WTC11 (cell line): ENCODE measurements around the gene FZR1.

Experiments used
- ESRRA ChIP-seq: sonication (generic); formaldehyde crosslinking; IDR thresholded peaks from 2 replicates; pipeline ENCODE4 v1.8.1; 2022; ENCODE audit warnings: mild to moderate bottlenecking, missing genetic modification reagents, borderline replicate concordance
- FOXJ3 ChIP-seq: sonication (generic); formaldehyde crosslinking; IDR thresholded peaks from 2 replicates; pipeline ENCODE4 v1.9.0; 2021; ENCODE audit warnings: missing genetic modification reagents, mild to moderate bottlenecking, borderline replicate concordance
- NR2C2 ChIP-seq: sonication (generic); formaldehyde crosslinking; IDR thresholded peaks from 2 replicates; pipeline ENCODE4 v1.8.0; 2022; ENCODE audit warnings: mild to moderate bottlenecking, missing genetic modification reagents
- TF ChIP-seq, protein P1 (sequence below): fragments of 200-600 bp; IDR thresholded peaks from 2 replicates; pipeline ENCODE4 v1.8.0; 2022; ENCODE audit warnings: antibody characterized with exemption
- TF ChIP-seq, protein P2 (sequence below): sonication (generic); formaldehyde crosslinking; conservative IDR thresholded peaks from 2 replicates; pipeline ENCODE4 v1.8.1; 2022; ENCODE audit warnings: mild to moderate bottlenecking, missing genetic modification reagents
- TF ChIP-seq, protein P3 (sequence below): sonication (generic); formaldehyde crosslinking; conservative IDR thresholded peaks from 2 replicates; pipeline ENCODE4 v1.8.1; 2023; ENCODE audit warnings: mild to moderate bottlenecking, low read depth, missing genetic modification reagents, moderate library complexity
- TF ChIP-seq, protein P4 (sequence below): sonication (generic); formaldehyde crosslinking; IDR thresholded peaks from 2 replicates; pipeline ENCODE4 v1.8.0; 2022; ENCODE audit warnings: mild to moderate bottlenecking, missing genetic modification reagents
- TF ChIP-seq, protein P5 (sequence below): sonication (generic); formaldehyde crosslinking; IDR thresholded peaks from 2 replicates; pipeline ENCODE4 v1.8.1; 2022; ENCODE audit warnings: mild to moderate bottlenecking, missing genetic modification reagents, moderate library complexity, borderline replicate concordance
- TF ChIP-seq, protein P6 (sequence below): sonication (generic); formaldehyde crosslinking; IDR thresholded peaks from 2 replicates; pipeline ENCODE4 v1.8.1; 2022; ENCODE audit warnings: low read depth, mild to moderate bottlenecking, moderate library complexity, missing genetic modification reagents, borderline replicate concordance

DNA sequence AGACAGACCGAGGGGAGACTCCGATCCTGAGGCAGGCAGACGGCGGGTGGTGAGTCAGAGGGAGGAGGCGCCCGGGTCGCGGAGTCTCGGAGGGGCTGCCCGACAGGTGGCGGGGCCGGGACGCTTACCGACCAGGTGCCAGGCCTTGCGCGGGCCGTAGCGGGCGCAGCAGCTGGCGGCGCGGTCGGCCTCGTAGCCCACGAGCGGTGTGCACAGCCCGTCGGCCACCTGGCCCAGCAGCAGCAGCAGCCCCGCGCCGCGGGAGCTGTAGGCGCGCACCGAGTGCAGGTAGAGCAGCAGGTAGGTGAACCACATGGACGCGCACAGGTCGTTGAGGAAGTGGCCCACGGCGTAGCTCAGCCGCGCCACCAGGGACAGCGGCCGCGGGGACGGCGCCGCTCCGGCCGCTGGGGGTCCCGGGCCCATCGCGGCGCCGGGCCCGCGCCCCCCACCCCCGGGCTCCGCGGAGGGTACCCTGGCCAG lies 50.9 kb downstream of the FZR1 start:
- TF ChIP-seq, protein P1, sequence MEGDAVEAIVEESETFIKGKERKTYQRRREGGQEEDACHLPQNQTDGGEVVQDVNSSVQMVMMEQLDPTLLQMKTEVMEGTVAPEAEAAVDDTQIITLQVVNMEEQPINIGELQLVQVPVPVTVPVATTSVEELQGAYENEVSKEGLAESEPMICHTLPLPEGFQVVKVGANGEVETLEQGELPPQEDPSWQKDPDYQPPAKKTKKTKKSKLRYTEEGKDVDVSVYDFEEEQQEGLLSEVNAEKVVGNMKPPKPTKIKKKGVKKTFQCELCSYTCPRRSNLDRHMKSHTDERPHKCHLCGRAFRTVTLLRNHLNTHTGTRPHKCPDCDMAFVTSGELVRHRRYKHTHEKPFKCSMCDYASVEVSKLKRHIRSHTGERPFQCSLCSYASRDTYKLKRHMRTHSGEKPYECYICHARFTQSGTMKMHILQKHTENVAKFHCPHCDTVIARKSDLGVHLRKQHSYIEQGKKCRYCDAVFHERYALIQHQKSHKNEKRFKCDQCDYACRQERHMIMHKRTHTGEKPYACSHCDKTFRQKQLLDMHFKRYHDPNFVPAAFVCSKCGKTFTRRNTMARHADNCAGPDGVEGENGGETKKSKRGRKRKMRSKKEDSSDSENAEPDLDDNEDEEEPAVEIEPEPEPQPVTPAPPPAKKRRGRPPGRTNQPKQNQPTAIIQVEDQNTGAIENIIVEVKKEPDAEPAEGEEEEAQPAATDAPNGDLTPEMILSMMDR: no peak
- TF ChIP-seq, protein P2, sequence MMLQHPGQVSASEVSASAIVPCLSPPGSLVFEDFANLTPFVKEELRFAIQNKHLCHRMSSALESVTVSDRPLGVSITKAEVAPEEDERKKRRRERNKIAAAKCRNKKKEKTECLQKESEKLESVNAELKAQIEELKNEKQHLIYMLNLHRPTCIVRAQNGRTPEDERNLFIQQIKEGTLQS (CRISPR knock-in tag): no peak
- TF ChIP-seq, protein P3, sequence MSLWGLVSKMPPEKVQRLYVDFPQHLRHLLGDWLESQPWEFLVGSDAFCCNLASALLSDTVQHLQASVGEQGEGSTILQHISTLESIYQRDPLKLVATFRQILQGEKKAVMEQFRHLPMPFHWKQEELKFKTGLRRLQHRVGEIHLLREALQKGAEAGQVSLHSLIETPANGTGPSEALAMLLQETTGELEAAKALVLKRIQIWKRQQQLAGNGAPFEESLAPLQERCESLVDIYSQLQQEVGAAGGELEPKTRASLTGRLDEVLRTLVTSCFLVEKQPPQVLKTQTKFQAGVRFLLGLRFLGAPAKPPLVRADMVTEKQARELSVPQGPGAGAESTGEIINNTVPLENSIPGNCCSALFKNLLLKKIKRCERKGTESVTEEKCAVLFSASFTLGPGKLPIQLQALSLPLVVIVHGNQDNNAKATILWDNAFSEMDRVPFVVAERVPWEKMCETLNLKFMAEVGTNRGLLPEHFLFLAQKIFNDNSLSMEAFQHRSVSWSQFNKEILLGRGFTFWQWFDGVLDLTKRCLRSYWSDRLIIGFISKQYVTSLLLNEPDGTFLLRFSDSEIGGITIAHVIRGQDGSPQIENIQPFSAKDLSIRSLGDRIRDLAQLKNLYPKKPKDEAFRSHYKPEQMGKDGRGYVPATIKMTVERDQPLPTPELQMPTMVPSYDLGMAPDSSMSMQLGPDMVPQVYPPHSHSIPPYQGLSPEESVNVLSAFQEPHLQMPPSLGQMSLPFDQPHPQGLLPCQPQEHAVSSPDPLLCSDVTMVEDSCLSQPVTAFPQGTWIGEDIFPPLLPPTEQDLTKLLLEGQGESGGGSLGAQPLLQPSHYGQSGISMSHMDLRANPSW: no peak
- TF ChIP-seq NR2C2: no peak
- TF ChIP-seq, protein P4, sequence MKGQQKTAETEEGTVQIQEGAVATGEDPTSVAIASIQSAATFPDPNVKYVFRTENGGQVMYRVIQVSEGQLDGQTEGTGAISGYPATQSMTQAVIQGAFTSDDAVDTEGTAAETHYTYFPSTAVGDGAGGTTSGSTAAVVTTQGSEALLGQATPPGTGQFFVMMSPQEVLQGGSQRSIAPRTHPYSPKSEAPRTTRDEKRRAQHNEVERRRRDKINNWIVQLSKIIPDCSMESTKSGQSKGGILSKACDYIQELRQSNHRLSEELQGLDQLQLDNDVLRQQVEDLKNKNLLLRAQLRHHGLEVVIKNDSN (CRISPR knock-in tag): no peak
- TF ChIP-seq, protein P5, sequence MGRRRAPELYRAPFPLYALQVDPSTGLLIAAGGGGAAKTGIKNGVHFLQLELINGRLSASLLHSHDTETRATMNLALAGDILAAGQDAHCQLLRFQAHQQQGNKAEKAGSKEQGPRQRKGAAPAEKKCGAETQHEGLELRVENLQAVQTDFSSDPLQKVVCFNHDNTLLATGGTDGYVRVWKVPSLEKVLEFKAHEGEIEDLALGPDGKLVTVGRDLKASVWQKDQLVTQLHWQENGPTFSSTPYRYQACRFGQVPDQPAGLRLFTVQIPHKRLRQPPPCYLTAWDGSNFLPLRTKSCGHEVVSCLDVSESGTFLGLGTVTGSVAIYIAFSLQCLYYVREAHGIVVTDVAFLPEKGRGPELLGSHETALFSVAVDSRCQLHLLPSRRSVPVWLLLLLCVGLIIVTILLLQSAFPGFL: no peak
- TF ChIP-seq ESRRA (CRISPR knock-in tag): no peak
- TF ChIP-seq FOXJ3 (CRISPR knock-in tag): no peak
- TF ChIP-seq, protein P6, sequence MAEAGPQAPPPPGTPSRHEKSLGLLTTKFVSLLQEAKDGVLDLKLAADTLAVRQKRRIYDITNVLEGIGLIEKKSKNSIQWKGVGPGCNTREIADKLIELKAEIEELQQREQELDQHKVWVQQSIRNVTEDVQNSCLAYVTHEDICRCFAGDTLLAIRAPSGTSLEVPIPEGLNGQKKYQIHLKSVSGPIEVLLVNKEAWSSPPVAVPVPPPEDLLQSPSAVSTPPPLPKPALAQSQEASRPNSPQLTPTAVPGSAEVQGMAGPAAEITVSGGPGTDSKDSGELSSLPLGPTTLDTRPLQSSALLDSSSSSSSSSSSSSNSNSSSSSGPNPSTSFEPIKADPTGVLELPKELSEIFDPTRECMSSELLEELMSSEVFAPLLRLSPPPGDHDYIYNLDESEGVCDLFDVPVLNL: no peak
